Cardiac muscle cell (in vitro differentiated cells and primary cell): ENCODE measurements around the gene LHB. TPM values are rescaled to one million over a fixed set of nuclear protein-coding genes. Genes with fewer than 3 reads are reported as not detected.
"Not testable (repeated sequence)": the region's sequence is repeated elsewhere in the genome, so short reads cannot be mapped to it uniquely, and the experiment has no call there.

Source experiments
- DNase-seq, 2 donors: peaks; one replicate each; pipeline versions ENCODE4 v3.0.0 to v3.0.0-alpha.2; 2010 to 2017; ENCODE audit warnings: low read depth in 1 of 2, low spot score in 1 of 2
- H3K27ac ChIP-seq: fragments of 200-600 bp; sonication (generic); 2 replicates; pipeline ENCODE4 v1.5.1; 2016
- H3K27me3 ChIP-seq: fragments of 200-600 bp; sonication (generic); 2 replicates; pipeline ENCODE4 v1.6.0; 2016; ENCODE audit warnings: control low read depth
- H3K36me3 ChIP-seq: fragments of 200-600 bp; sonication (generic); 2 replicates; pipeline ENCODE4 v1.5.1; 2016; ENCODE audit warnings: control low read depth
- H3K4me1 ChIP-seq: fragments of 200-600 bp; sonication (generic); 2 replicates; pipeline ENCODE4 v1.8.1; 2017; ENCODE audit warnings: low read depth, mild to moderate bottlenecking, mixed run types
- H3K4me3 ChIP-seq: fragments of 200-600 bp; sonication (generic); 2 replicates; pipeline ENCODE4 v1.5.1; 2016; ENCODE audit warnings: mild to moderate bottlenecking
- H3K9me3 ChIP-seq: fragments of 200-600 bp; sonication (generic); 2 replicates; pipeline ENCODE4 v1.5.1; 2017; ENCODE audit warnings: low read depth, mild to moderate bottlenecking, control low read depth
- polyA plus RNA-seq: library from polyadenylated mRNA; unstranded; fragments of >200 nt; fragmentation: Nextera tagmentation; extraction: Ambion mirVana; gene quantifications from 2 replicates; pipeline ENCODE4 v1.2.1, GENCODE V29; 2016
- total RNA-seq: library from RNA; depleted of rRNA; stranded (reverse); fragments of >200 nt; gene quantifications from 2 replicates; pipeline ENCODE4 v1.2.3, GENCODE V29; 2016
- TF ChIP-seq, protein P1 (sequence below): IDR thresholded peaks from 2 replicates; pipeline ENCODE4 v1.5.1; 2012; ENCODE audit warnings: low read depth, mild to moderate bottlenecking, low read length

Gene LHB
- total and polyA plus RNA-seq, 2 experiments from 2014 or later = 1.8 TPM; not detected in 1

DNA sequence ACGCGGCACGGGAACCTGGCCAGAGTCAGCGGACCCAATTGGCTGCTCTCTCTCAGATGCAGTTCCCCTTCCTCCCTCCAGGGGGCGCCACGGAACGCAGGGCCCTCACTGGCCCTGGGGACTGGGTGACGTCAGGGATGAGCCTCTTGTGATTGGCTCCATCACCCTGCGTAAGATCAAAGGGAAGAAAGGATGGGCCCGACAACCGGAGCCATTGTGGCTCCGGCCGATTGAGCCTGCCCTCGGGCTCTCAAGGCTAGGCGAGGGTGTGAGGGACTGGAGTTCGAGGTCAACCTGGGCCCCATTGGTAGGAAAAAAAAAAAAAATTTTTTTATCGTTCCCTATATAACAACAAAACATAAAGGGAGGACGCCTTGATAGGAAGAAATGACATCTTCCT, 19.9 kb upstream of the LHB start, which contains the start of gene CGB1:
Gene CGB1 (minus strand): TSS at position 81 of the 400 bp plus-strand sequence. CDS start 184 bp downstream, outside the sequence.
- not testable (repeated sequence) for H3K27ac ChIP-seq, H3K9me3 ChIP-seq, H3K4me1 ChIP-seq, H3K36me3 ChIP-seq, H3K27me3 ChIP-seq, H3K4me3 ChIP-seq
- TF ChIP-seq, protein P1, sequence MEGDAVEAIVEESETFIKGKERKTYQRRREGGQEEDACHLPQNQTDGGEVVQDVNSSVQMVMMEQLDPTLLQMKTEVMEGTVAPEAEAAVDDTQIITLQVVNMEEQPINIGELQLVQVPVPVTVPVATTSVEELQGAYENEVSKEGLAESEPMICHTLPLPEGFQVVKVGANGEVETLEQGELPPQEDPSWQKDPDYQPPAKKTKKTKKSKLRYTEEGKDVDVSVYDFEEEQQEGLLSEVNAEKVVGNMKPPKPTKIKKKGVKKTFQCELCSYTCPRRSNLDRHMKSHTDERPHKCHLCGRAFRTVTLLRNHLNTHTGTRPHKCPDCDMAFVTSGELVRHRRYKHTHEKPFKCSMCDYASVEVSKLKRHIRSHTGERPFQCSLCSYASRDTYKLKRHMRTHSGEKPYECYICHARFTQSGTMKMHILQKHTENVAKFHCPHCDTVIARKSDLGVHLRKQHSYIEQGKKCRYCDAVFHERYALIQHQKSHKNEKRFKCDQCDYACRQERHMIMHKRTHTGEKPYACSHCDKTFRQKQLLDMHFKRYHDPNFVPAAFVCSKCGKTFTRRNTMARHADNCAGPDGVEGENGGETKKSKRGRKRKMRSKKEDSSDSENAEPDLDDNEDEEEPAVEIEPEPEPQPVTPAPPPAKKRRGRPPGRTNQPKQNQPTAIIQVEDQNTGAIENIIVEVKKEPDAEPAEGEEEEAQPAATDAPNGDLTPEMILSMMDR = peak; percentile 28
- peak in 1 of 2 donors; percentile 23 for DNase-seq

DNA sequence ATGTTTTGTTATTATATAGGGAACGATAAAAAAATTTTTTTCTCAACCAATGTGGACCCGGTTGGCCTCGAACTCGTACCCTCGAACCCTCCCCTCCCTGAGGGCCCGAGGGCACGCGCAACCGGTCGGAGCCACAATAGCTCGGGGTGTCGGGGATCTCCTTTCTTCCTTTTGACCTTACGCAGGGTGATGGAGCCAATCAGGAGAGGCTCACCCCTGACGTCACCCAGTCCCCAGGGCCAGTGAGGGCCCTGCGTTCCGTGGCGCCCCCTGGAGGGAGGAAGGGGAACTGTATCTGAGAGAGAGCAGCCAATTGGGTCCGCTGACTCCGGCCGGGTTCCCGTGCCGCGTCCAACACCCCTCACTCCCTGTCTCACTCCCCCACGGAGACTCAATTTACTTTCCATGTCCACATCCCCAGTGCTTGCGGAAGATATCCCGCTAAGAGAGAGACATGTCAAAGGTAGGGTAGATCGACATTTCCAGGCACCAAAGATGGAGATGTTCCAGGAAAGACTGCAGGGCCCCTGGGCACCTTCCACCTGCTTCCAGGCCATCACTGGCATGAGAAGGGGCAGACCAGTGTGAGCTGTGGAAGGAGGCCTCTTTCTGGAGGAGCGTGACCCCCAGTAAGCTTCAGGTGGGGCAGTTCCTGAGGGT, 14.9 kb upstream of the LHB start, which contains the start of gene CGB2:
Gene CGB2 (plus strand): TSS at position 249 of the 660 bp plus-strand sequence. CDS start 206 bp downstream, at position 455.
- H3K4me1 ChIP-seq, DNase-seq, H3K36me3 ChIP-seq, H3K9me3 ChIP-seq, H3K27ac ChIP-seq, H3K4me3 ChIP-seq, H3K27me3 ChIP-seq: not testable (repeated sequence)
- TF ChIP-seq, protein P1 = peak; percentile 33

DNA sequence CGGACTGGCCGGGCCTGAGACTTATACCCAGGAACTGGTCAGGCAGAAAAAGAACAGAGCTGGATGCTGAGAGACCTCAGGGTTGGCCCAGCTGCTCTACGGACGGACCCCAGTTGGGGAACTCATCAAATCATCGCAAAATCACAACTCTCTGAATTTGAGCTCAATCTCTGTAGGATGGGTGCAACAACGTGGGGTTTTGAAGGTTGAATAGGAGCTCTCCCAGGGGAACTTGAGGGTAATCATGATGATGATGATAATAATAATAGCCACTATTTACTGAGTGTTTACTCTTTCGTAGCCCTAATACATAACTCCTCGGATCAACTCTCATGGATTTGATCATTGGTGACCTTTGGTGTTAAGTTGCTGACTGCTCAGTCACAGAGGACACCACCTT, 13.4 kb upstream of the LHB start:
- not testable (repeated sequence) for DNase-seq, H3K4me1 ChIP-seq, H3K36me3 ChIP-seq, H3K4me3 ChIP-seq, H3K9me3 ChIP-seq, H3K27me3 ChIP-seq, H3K27ac ChIP-seq

GRCh38 chr19:49029749-49030148, 12.9 kb upstream of the LHB start:
- not testable (repeated sequence) for H3K27me3 ChIP-seq, H3K27ac ChIP-seq, H3K36me3 ChIP-seq, H3K4me1 ChIP-seq, H3K9me3 ChIP-seq, H3K4me3 ChIP-seq, DNase-seq

GRCh38 chr19:49028686-49029085, 11.8 kb upstream of the LHB start:
- not testable (repeated sequence) for H3K4me3 ChIP-seq, H3K9me3 ChIP-seq, H3K4me1 ChIP-seq, H3K27me3 ChIP-seq, DNase-seq, H3K36me3 ChIP-seq, H3K27ac ChIP-seq

- H3K27me3 ChIP-seq, H3K4me1 ChIP-seq, H3K36me3 ChIP-seq, H3K27ac ChIP-seq, DNase-seq, H3K9me3 ChIP-seq, H3K4me3 ChIP-seq: not testable (repeated sequence)
These were observed 8.7 kb upstream of the LHB start for GRCh38 chr19:49025599-49025998.

DNA sequence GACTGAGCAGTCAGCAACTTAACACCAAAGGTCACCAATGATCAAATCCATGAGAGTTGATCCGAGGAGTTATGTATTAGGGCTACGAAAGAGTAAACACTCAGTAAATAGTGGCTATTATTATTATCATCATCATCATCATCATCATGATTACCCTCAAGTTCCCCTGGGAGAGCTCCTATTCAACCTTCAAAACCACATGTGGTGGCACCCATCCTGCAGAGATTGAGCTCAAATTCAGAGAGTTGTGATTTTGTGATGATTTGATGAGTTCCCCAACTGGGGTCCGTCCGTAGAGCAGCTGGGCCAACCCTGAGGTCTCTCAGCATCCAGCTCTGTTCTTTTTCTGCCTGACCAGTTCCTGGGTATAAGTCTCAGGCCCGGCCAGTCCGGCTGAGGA, 8.2 kb upstream of the LHB start:
- H3K36me3 ChIP-seq, H3K27me3 ChIP-seq, DNase-seq, H3K9me3 ChIP-seq, H3K4me1 ChIP-seq, H3K27ac ChIP-seq, H3K4me3 ChIP-seq: not testable (repeated sequence)

DNA sequence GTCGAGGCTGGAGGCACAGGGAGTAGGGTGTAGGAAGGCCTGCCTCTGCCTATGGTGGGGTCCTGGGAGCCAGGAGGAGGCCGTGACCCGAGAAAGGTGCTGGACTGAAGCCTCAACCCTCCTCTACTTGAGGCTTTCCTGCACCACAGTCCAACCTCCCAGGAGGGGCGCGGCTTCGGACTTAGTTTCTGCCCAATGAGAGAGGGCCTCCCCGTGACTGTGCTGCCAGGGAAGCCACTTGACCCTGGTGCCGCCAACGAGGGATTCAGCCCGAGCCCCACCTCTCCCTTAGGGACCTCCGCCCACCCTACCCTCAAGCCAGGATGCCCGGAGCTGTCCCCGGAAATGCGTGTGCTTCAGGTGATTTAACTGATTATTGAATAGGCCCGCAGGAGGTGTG, 7.3 kb upstream of the LHB start, which contains the start of gene CGB3:
Gene CGB3 (minus strand): TSS at position 101 of the 400 bp plus-strand sequence. CDS start 362 bp downstream, outside the sequence.
- not testable (repeated sequence) for H3K27me3 ChIP-seq, H3K4me1 ChIP-seq, H3K4me3 ChIP-seq, H3K36me3 ChIP-seq, H3K9me3 ChIP-seq, H3K27ac ChIP-seq, DNase-seq
